ENCODE results near the gene OCEL1. TPM values are rescaled to one million over a fixed set of nuclear protein-coding genes. Genes with fewer than 3 reads are reported as not detected.

OCEL1 gene
- total and polyA plus RNA-seq, 2 of the 13 experiments (the other 11 are each of a cell fraction or from before 2014, with no cell fraction given): 10.6 to 17.2 TPM

GRCh38 chr19:17226002-17226933 is at the start of gene OCEL1 (continued):
- TF ChIP-seq, protein P1, sequence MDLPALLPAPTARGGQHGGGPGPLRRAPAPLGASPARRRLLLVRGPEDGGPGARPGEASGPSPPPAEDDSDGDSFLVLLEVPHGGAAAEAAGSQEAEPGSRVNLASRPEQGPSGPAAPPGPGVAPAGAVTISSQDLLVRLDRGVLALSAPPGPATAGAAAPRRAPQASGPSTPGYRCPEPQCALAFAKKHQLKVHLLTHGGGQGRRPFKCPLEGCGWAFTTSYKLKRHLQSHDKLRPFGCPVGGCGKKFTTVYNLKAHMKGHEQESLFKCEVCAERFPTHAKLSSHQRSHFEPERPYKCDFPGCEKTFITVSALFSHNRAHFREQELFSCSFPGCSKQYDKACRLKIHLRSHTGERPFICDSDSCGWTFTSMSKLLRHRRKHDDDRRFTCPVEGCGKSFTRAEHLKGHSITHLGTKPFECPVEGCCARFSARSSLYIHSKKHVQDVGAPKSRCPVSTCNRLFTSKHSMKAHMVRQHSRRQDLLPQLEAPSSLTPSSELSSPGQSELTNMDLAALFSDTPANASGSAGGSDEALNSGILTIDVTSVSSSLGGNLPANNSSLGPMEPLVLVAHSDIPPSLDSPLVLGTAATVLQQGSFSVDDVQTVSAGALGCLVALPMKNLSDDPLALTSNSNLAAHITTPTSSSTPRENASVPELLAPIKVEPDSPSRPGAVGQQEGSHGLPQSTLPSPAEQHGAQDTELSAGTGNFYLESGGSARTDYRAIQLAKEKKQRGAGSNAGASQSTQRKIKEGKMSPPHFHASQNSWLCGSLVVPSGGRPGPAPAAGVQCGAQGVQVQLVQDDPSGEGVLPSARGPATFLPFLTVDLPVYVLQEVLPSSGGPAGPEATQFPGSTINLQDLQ (CRISPR knock-in tag; IDR thresholded peaks at IDR 0.05): peak; percentile 91
- no peak for TF ChIP-seq CHD4 (IDR thresholded peaks at IDR 0.05; ENCODE audit: borderline replicate concordance, low read length)
- TF ChIP-seq, protein P2, sequence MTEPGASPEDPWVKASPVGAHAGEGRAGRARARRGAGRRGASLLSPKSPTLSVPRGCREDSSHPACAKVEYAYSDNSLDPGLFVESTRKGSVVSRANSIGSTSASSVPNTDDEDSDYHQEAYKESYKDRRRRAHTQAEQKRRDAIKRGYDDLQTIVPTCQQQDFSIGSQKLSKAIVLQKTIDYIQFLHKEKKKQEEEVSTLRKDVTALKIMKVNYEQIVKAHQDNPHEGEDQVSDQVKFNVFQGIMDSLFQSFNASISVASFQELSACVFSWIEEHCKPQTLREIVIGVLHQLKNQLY (CRISPR knock-in tag; IDR thresholded peaks at IDR 0.05): no peak
- no peak for TF ChIP-seq RERE (CRISPR knock-in tag; IDR thresholded peaks at IDR 0.05; ENCODE audit: low read depth)
- TF ChIP-seq, protein P3, sequence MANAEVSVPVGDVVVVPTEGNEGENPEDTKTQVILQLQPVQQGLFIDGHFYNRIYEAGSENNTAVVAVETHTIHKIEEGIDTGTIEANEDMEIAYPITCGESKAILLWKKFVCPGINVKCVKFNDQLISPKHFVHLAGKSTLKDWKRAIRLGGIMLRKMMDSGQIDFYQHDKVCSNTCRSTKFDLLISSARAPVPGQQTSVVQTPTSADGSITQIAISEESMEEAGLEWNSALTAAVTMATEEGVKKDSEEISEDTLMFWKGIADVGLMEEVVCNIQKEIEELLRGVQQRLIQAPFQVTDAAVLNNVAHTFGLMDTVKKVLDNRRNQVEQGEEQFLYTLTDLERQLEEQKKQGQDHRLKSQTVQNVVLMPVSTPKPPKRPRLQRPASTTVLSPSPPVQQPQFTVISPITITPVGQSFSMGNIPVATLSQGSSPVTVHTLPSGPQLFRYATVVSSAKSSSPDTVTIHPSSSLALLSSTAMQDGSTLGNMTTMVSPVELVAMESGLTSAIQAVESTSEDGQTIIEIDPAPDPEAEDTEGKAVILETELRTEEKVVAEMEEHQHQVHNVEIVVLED (CRISPR knock-in tag; IDR thresholded peaks at IDR 0.05; ENCODE audit: borderline replicate concordance): peak; percentile 87
- no peak for TF ChIP-seq CBX5 (CRISPR knock-in tag; IDR thresholded peaks at IDR 0.05; ENCODE audit: borderline replicate concordance)
- no peak for TF ChIP-seq ZNF629 (CRISPR knock-in tag; conservative IDR thresholded peaks at IDR 0.05)
- TF ChIP-seq, protein P4, sequence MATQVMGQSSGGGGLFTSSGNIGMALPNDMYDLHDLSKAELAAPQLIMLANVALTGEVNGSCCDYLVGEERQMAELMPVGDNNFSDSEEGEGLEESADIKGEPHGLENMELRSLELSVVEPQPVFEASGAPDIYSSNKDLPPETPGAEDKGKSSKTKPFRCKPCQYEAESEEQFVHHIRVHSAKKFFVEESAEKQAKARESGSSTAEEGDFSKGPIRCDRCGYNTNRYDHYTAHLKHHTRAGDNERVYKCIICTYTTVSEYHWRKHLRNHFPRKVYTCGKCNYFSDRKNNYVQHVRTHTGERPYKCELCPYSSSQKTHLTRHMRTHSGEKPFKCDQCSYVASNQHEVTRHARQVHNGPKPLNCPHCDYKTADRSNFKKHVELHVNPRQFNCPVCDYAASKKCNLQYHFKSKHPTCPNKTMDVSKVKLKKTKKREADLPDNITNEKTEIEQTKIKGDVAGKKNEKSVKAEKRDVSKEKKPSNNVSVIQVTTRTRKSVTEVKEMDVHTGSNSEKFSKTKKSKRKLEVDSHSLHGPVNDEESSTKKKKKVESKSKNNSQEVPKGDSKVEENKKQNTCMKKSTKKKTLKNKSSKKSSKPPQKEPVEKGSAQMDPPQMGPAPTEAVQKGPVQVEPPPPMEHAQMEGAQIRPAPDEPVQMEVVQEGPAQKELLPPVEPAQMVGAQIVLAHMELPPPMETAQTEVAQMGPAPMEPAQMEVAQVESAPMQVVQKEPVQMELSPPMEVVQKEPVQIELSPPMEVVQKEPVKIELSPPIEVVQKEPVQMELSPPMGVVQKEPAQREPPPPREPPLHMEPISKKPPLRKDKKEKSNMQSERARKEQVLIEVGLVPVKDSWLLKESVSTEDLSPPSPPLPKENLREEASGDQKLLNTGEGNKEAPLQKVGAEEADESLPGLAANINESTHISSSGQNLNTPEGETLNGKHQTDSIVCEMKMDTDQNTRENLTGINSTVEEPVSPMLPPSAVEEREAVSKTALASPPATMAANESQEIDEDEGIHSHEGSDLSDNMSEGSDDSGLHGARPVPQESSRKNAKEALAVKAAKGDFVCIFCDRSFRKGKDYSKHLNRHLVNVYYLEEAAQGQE (IDR thresholded peaks at IDR 0.05; ENCODE audit: borderline replicate concordance in 1 of 2, low read depth in 1 of 2, low read length in 2 of 2): peak in 1 of 2 experiments; percentile 35; a peak in 1 of 4 replicates
- TF ChIP-seq, protein P5, sequence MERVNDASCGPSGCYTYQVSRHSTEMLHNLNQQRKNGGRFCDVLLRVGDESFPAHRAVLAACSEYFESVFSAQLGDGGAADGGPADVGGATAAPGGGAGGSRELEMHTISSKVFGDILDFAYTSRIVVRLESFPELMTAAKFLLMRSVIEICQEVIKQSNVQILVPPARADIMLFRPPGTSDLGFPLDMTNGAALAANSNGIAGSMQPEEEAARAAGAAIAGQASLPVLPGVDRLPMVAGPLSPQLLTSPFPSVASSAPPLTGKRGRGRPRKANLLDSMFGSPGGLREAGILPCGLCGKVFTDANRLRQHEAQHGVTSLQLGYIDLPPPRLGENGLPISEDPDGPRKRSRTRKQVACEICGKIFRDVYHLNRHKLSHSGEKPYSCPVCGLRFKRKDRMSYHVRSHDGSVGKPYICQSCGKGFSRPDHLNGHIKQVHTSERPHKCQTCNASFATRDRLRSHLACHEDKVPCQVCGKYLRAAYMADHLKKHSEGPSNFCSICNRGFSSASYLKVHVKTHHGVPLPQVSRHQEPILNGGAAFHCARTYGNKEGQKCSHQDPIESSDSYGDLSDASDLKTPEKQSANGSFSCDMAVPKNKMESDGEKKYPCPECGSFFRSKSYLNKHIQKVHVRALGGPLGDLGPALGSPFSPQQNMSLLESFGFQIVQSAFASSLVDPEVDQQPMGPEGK (CRISPR knock-in tag; IDR thresholded peaks at IDR 0.05): no peak; the same call in 1 of the 2 replicates

Data from HepG2 (cell line).